ENCODE data around the gene PEX3.

DNA sequence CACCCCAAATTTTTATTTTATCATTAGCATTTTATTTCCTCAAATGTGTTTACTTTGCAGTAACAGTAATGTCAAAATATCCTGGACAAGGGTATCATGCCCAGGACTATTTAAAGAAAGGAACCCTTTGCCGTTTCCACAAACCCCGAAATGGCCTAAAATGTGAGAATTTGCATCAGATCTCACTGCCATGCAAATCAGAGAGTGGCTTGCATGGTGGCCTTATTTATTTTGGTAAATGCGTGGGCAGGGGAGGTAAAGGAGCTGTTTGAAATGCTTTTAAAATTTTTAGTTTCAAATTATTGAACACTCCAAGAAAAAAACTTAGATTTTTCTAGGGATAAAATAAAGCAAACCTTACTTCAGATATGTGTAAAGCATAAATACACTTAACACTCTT is 43.9 kb upstream of the PEX3 start:
- no peak for TF ChIP-seq POLR2A (IDR thresholded peaks at IDR 0.05)
- TF ChIP-seq, protein P1, sequence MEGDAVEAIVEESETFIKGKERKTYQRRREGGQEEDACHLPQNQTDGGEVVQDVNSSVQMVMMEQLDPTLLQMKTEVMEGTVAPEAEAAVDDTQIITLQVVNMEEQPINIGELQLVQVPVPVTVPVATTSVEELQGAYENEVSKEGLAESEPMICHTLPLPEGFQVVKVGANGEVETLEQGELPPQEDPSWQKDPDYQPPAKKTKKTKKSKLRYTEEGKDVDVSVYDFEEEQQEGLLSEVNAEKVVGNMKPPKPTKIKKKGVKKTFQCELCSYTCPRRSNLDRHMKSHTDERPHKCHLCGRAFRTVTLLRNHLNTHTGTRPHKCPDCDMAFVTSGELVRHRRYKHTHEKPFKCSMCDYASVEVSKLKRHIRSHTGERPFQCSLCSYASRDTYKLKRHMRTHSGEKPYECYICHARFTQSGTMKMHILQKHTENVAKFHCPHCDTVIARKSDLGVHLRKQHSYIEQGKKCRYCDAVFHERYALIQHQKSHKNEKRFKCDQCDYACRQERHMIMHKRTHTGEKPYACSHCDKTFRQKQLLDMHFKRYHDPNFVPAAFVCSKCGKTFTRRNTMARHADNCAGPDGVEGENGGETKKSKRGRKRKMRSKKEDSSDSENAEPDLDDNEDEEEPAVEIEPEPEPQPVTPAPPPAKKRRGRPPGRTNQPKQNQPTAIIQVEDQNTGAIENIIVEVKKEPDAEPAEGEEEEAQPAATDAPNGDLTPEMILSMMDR (IDR thresholded peaks at IDR 0.05) = no peak
- TF ChIP-seq POLR2AphosphoS5 (IDR thresholded peaks at IDR 0.05; ENCODE audit: insufficient read depth in 1 of 2, low read depth in 1 of 2) = no peak
